HG03095 (cell line): Measurements from ENCODE around the gene MAGEA4.

Source experiments
- ATAC-seq: cut with Tn5 transposase; IDR thresholded peaks from one replicate; pipeline ENCODE4 v1.9.1; 2021; ENCODE audit warnings: moderate library complexity; ENCODE audit not compliant: unreplicated experiment

Gene MAGEA4

DNA sequence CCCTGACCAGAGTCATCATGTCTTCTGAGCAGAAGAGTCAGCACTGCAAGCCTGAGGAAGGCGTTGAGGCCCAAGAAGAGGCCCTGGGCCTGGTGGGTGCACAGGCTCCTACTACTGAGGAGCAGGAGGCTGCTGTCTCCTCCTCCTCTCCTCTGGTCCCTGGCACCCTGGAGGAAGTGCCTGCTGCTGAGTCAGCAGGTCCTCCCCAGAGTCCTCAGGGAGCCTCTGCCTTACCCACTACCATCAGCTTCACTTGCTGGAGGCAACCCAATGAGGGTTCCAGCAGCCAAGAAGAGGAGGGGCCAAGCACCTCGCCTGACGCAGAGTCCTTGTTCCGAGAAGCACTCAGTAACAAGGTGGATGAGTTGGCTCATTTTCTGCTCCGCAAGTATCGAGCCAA lies 11.0 kb downstream of the MAGEA4 start:
- ATAC-seq, result no peak

DNA sequence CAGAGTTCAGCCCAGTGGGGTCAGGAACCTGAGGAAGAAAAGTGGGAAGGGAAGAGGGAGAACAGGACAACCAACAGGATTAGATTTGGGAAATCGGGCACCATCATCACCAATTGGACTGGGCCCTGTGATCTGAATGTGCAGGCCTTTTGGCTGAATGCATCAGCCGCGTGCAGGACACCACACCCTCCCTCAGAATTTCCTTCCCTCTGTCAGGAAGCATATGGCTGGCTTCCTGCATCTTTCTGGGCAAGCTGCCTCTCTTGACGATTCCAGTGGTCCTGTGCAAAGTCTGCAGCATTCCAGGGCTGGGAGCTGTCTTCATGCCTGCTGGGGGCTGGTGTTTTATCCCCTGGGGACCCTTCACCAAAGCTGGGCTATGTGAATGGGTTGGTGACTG lies 16.4 kb downstream of the MAGEA4 start:
- ATAC-seq, result no peak

DNA sequence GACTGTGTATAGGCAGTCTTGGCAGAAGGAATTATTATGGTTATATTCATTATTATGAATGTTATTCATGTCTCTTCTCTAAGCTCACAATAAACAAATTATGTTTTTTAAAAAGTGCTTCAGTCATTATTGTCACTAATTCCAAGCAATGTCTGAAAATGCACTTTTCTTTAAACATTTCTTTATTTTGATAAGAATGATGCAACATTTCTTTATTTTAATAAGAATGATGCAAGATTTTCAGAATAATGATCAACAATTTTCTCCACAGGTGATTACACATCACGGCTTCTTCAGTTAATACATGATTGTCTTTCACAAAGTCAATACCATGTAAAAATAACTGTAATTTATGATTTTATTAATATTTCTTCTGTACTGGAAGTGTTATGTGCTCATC lies 22.7 kb downstream of the MAGEA4 start:
- no peak for ATAC-seq

DNA sequence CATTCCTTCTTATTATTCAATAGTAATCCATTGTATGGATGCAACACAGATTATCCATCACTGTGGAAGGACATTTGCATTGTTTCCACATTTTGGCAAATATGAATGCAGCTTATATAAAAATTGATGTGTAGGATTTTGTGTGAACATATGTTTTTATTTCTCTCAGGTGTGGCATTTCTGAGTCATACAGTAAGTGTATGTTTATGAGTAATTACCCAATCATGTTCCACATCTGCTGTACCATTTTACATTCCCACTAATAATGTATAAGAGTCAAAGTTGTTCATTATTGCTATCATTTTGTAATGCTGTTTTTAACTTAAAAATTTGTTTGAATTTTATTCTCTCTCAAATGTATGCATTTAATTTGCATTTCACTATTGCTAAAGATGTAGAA lies 25.5 kb downstream of the MAGEA4 start:
- ATAC-seq, result no peak

DNA sequence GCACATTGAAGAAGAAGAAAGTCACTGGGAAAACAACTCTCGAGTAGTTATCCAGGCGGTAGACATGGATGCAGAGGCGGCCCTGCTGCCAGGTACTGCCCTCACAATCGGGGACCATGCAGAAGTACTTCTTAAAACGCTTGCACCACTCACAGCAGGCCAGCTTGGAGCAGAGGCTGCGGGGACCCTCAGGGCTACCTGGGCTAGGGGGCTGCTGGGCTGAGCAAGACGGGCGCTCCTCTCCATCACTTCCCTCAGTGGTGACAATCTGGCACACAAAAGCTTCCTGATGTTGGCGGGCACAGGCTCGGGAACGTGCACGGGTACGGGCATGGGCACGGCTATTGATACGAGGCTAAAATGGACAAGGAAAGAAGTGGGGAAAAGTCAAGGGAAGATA lies 42.0 kb downstream of the MAGEA4 start:
- ATAC-seq, result no peak

DNA sequence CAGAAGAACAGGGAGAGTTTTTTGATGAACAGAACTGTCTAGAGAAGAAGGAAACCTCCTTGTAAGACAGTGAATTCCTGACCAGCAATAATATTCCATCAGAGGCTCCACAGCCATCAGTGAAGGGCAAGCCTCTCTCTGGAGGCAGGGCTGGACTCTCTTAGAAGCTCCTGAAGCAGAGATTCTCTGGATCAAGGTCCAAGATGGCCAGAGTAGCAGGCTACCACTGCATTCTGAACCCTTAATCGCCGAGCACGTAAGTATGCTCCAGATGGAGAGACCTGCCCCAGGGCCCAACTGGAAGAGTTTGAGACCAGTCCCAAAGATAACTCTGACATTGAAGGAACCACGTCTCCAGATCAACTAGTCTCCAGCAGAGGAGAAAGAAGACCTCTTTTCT lies 45.4 kb downstream of the MAGEA4 start:
- no peak for ATAC-seq

DNA sequence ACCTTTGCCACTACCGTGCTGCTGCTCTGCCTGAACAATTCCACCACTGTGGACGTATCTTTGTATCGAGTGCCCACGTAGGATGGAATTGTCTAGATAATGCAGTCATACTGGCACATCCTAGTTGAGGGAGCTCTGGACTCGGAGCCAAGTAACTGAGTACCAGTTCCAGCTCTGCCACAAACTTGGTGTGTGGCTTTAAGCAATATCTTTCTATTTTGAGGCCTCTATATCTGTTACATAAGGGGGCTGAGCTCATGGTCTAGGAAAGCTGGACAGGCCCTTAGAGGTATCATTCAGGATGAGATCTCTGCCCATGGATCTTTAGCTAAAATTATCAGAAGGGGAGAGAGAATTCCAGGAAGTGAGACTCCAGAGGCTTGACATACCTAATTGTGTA lies 49.3 kb downstream of the MAGEA4 start:
- ATAC-seq, result no peak

DNA sequence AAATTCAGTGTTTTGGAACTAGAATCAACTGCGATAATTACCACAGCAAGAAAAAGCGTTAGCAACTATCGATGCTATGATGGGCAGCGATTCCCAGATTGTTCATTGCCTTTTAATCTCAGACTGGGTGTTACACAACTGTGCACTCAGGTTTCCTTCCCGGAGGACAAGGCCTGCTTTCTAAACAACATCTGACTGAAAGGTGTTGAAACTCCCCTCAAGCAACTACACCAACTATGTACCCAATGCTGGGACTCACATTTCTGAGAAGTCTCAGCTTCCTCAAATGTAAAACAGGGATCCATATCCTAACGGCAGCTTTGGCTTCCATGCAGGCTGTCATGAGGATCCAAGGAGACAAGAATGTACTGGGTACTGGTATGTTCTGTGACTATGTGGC lies 53.5 kb downstream of the MAGEA4 start:
- no peak for ATAC-seq

DNA sequence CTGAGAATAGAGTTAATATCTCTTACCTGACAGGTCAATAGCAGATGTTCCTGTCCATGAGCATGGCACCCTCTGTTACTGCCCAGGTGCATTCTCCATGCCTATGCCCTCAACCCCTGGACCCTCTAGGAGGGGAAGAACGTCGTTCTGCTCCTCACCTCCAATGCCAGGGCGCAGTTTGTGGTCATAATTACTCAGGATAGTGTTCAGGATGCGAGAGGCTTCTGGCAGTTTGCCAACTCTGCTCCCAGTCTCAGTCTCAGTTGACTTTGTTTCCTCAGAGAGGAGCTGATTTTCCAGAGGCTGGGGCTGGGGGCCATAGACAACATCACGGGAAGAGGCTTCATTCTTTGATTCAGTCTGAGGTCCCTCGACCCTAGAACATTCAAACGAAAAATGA lies 57.3 kb downstream of the MAGEA4 start:
- no peak for ATAC-seq

DNA sequence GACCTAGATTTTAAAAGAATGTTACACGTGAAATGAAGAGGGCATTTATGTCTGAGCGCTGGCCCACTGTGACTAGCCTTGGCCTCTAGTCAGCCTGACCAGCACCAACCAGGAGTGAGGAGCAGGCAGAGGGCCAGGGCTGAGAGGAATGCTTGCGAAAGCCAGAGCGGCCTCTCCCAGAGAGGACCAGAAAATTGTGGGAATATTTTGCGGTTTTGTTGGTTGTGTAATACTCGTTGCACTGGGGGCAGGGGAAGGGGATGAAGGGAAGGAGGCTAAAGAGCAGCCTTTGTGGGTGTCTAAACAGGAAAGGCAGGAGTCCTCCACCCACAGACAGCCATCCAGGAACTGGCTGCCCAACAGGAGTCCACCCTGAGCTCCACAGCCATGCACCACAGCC lies 58.0 kb downstream of the MAGEA4 start:
- no peak for ATAC-seq

DNA sequence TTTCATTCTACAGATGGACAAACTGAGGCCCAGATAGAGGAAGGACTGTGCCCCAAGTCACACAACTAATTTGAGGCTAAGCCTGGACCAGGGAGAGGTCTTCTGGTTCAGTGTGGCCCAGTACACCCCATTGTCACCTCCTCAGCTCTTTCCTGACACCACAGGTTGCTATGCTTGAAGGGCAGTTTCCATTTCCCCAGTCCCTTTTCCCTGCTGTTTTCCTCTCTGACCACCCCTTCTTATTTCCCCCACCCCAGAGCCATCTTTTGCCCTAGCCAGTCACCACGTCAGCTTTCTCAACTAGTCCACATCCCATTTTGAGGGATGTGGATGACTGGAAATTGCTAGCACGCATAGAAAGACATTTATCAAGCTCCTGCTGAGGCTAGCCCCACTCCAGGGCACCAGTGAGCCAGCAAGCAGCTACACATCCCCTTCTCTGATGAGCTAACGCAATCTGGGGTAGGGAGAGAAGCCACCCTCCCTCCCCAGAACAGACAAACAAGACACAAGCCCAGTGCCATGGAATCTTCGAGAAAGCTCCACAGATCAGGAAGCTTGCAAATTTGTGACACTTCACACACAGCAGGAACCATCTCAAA lies 60.5 kb downstream of the MAGEA4 start:
- ATAC-seq, result no peak

DNA sequence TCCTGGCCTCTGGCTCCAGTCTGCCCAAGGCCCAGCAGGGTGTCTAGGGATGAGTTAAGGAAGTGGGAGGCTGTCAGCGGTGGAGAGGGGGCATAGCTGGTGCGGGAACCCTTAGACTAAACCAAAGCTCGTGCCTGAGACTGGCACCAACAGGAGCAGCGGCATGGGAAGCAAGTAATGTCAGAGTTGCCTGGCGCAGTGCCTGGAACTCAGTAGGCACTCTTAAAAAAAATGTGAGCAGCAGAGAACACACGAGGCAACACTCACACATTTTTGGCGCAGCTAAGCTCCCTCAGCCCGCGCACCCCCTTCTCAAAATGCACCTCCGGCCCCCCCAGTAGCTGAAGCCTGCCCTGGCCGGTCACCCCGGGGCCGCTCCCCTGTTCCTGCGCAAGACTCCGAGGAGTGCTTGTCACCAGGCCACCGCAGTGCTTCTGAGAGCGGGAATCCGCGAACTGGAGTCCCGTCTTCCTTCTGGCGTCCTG lies 61.2 kb downstream of the MAGEA4 start:
- no peak for ATAC-seq
